ENCODE measurements around the gene CBX8. TPM values are rescaled to one million over a fixed set of nuclear protein-coding genes. Genes with fewer than 3 reads are reported as not detected.

Gene CBX8
- total and polyA plus RNA-seq, 2 of the 13 experiments (the other 11 are each of a cell fraction or from before 2014, with no cell fraction given): 0.34 to 12.6 TPM

DNA sequence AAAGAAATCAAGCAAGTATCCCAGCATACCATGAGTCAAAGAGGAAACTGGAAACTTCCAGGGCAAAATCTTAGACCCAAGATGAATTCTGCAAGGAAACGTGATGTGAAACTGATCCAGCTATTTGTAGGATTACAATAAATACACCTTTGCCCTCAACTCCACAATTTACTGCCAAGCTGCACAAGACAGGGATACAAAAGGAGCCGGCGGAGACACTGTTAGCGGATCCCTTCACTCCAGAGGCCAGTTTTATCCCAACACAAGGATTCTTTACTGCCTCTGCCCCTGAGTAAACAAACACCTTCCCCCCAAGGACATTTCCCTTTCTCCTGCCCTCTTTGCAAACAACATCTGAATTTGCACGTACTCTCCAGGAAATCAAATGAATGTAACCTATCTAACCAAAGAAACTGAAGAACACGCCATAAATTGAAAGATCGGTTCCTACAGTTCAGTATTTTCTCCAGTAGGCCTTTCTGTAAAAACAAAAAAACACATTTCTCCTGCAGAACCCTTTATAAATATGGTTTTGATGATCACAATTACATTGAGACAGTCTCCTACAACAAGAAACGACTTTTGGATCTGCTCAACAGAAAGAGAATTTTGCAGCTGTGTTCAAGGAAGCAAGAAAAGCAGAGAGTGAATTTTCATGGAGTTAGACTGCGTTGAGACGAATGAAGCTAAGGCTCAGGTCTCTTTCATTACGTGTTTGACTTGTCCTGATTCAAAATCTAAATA, 20.3 kb downstream of the CBX8 start (continued):
- TF ChIP-seq, protein P1, sequence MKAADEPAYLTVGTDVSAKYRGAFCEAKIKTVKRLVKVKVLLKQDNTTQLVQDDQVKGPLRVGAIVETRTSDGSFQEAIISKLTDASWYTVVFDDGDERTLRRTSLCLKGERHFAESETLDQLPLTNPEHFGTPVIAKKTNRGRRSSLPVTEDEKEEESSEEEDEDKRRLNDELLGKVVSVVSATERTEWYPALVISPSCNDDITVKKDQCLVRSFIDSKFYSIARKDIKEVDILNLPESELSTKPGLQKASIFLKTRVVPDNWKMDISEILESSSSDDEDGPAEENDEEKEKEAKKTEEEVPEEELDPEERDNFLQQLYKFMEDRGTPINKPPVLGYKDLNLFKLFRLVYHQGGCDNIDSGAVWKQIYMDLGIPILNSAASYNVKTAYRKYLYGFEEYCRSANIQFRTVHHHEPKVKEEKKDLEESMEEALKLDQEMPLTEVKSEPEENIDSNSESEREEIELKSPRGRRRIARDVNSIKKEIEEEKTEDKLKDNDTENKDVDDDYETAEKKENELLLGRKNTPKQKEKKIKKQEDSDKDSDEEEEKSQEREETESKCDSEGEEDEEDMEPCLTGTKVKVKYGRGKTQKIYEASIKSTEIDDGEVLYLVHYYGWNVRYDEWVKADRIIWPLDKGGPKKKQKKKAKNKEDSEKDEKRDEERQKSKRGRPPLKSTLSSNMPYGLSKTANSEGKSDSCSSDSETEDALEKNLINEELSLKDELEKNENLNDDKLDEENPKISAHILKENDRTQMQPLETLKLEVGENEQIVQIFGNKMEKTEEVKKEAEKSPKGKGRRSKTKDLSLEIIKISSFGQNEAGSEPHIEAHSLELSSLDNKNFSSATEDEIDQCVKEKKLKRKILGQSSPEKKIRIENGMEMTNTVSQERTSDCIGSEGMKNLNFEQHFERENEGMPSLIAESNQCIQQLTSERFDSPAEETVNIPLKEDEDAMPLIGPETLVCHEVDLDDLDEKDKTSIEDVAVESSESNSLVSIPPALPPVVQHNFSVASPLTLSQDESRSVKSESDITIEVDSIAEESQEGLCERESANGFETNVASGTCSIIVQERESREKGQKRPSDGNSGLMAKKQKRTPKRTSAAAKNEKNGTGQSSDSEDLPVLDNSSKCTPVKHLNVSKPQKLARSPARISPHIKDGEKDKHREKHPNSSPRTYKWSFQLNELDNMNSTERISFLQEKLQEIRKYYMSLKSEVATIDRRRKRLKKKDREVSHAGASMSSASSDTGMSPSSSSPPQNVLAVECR (CRISPR knock-in tag; IDR thresholded peaks at IDR 0.05; ENCODE audit: borderline replicate concordance): no peak; the same call in 1 of the 2 replicates
- TF ChIP-seq GLI4 (CRISPR knock-in tag; IDR thresholded peaks at IDR 0.05; ENCODE audit: borderline replicate concordance) (no peak), ZNF562 (CRISPR knock-in tag; IDR thresholded peaks at IDR 0.05; ENCODE audit: borderline replicate concordance) (no peak), ZFP90 (CRISPR knock-in tag; IDR thresholded peaks at IDR 0.05; ENCODE audit: borderline replicate concordance) (no peak), ZNF205 (CRISPR knock-in tag; IDR thresholded peaks at IDR 0.05) (no peak), ZNF83 (CRISPR knock-in tag; IDR thresholded peaks at IDR 0.05; ENCODE audit: borderline replicate concordance) (no peak), ZNF24 (IDR thresholded peaks at IDR 0.05) (0 out of 2 replicates have a peak, but pooled peaks have one; percentile 5)
- TF ChIP-seq, protein P2, sequence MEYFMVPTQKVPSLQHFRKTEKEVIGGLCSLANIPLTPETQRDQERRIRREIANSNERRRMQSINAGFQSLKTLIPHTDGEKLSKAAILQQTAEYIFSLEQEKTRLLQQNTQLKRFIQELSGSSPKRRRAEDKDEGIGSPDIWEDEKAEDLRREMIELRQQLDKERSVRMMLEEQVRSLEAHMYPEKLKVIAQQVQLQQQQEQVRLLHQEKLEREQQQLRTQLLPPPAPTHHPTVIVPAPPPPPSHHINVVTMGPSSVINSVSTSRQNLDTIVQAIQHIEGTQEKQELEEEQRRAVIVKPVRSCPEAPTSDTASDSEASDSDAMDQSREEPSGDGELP (IDR thresholded peaks at IDR 0.05; ENCODE audit: borderline replicate concordance, low read depth): peak; percentile 20; the same call in 1 of the 2 replicates
- TF ChIP-seq, protein P3, sequence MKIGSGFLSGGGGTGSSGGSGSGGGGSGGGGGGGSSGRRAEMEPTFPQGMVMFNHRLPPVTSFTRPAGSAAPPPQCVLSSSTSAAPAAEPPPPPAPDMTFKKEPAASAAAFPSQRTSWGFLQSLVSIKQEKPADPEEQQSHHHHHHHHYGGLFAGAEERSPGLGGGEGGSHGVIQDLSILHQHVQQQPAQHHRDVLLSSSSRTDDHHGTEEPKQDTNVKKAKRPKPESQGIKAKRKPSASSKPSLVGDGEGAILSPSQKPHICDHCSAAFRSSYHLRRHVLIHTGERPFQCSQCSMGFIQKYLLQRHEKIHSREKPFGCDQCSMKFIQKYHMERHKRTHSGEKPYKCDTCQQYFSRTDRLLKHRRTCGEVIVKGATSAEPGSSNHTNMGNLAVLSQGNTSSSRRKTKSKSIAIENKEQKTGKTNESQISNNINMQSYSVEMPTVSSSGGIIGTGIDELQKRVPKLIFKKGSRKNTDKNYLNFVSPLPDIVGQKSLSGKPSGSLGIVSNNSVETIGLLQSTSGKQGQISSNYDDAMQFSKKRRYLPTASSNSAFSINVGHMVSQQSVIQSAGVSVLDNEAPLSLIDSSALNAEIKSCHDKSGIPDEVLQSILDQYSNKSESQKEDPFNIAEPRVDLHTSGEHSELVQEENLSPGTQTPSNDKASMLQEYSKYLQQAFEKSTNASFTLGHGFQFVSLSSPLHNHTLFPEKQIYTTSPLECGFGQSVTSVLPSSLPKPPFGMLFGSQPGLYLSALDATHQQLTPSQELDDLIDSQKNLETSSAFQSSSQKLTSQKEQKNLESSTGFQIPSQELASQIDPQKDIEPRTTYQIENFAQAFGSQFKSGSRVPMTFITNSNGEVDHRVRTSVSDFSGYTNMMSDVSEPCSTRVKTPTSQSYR (CRISPR knock-in tag; IDR thresholded peaks at IDR 0.05; ENCODE audit: borderline replicate concordance): peak; percentile 60; the same call in 1 of the 2 replicates
- TF ChIP-seq, protein P4, sequence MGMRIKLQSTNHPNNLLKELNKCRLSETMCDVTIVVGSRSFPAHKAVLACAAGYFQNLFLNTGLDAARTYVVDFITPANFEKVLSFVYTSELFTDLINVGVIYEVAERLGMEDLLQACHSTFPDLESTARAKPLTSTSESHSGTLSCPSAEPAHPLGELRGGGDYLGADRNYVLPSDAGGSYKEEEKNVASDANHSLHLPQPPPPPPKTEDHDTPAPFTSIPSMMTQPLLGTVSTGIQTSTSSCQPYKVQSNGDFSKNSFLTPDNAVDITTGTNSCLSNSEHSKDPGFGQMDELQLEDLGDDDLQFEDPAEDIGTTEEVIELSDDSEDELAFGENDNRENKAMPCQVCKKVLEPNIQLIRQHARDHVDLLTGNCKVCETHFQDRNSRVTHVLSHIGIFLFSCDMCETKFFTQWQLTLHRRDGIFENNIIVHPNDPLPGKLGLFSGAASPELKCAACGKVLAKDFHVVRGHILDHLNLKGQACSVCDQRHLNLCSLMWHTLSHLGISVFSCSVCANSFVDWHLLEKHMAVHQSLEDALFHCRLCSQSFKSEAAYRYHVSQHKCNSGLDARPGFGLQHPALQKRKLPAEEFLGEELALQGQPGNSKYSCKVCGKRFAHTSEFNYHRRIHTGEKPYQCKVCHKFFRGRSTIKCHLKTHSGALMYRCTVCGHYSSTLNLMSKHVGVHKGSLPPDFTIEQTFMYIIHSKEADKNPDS (CRISPR knock-in tag; IDR thresholded peaks at IDR 0.05): no peak
- TF ChIP-seq, protein P5, sequence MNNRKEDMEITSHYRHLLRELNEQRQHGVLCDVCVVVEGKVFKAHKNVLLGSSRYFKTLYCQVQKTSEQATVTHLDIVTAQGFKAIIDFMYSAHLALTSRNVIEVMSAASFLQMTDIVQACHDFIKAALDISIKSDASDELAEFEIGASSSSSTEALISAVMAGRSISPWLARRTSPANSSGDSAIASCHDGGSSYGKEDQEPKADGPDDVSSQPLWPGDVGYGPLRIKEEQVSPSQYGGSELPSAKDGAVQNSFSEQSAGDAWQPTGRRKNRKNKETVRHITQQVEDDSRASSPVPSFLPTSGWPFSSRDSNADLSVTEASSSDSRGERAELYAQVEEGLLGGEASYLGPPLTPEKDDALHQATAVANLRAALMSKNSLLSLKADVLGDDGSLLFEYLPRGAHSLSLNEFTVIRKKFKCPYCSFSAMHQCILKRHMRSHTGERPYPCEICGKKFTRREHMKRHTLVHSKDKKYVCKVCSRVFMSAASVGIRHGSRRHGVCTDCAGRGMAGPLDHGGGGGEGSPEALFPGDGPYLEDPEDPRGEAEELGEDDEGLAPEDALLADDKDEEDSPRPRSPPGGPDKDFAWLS (CRISPR knock-in tag; IDR thresholded peaks at IDR 0.05; ENCODE audit: borderline replicate concordance): no peak

Measured in HepG2 (cell line).